ENCODE data around the gene PHLDA3.

The PHLDA3 gene

GRCh38 chr1:201419256-201419655 lies 49.7 kb downstream of the PHLDA3 start:
- H3K9me3 ChIP-seq = no peaks in the 10 kb centered on the region
- DNase-seq (ENCODE audit: low spot score in 2 of 2) = no peak
- H3K36me3 ChIP-seq (replicated peaks) = no peaks in the 10 kb centered on the region
- no peaks in the 10 kb centered on the region for H3K4me1 ChIP-seq
- H3K4me3 ChIP-seq = no peak overlapping the region
- H3K27me3 ChIP-seq (ENCODE audit: low read depth) = peaks cover 7% of the 10 kb centered on the region
- in situ Hi-C loops (cut with MboI; ENCODE audit: low sequenced_read_pairs) = no loop called here

- no peak overlapping the region for H3K4me3 ChIP-seq
- in situ Hi-C loops (cut with MboI; ENCODE audit: low sequenced_read_pairs) = no loop called here
- peaks cover 7% of the 10 kb centered on the region for H3K27me3 ChIP-seq (ENCODE audit: low read depth)
- DNase-seq (ENCODE audit: low spot score in 2 of 2) = no peak
- no peaks in the 10 kb centered on the region for H3K36me3 ChIP-seq (replicated peaks)
- no peaks in the 10 kb centered on the region for H3K4me1 ChIP-seq
- H3K9me3 ChIP-seq = no peaks in the 10 kb centered on the region
Observed at GRCh38 chr1:201418461-201418860, 50.5 kb downstream of the PHLDA3 start.

Data from HAP-1 (cell line).